Upper lobe of left lung (tissue), 6 donors: ENCODE data around the gene CADM1. TPM values are rescaled to one million over a fixed set of nuclear protein-coding genes. Genes with fewer than 3 reads are reported as not detected.

Experiments used
- ATAC-seq, 2 donors: fragments of 200-7000 bp; cut with Tn5 transposase; one replicate each; pipeline ENCODE4 v1.9.1; 2022; ENCODE audit warnings: mild to moderate bottlenecking in 2 of 2, moderate library complexity in 2 of 2; ENCODE audit not compliant: low FRiP score in 2 of 2
- DNase-seq, 2 donors: peaks; one replicate each; pipeline ENCODE4 v3.0.0-alpha.2; 2019 to 2020
- H3K27ac ChIP-seq, 4 donors: fragments of 200-600 bp; sonication (generic); one replicate each; pipeline ENCODE4 v1.5.1; 2016 to 2019
- H3K27me3 ChIP-seq, 4 donors: fragments of 200-600 bp; sonication (generic); one replicate each; pipeline ENCODE4 v1.5.1; 2017 to 2019
- H3K36me3 ChIP-seq, 4 donors: fragments of 200-600 bp; sonication (generic); one replicate each; pipeline ENCODE4 v1.5.1; 2016 to 2019
- H3K4me1 ChIP-seq, 4 donors: fragments of 200-600 bp; sonication (generic); one replicate each; pipeline ENCODE4 v1.5.1; 2018 to 2019
- H3K4me3 ChIP-seq, 4 donors: fragments of 200-600 bp; sonication (generic); one replicate each; pipeline ENCODE4 v1.5.1; 2017 to 2019; ENCODE audit warnings: mild to moderate bottlenecking in 2 of 4, moderate library complexity in 1 of 4
- H3K9me3 ChIP-seq, 4 donors: fragments of 200-600 bp; sonication (generic); one replicate each; pipeline ENCODE4 v1.5.1; 2018 to 2019
- CTCF ChIP-seq, 6 experiments: fragments of 450-650 bp in 4 of 6; fragments of 200-600 bp in 2 of 6; sonication (generic) in 2 of 6; IDR thresholded peaks; one replicate each; pipeline ENCODE4 v1.5.1; 2016 to 2019; ENCODE audit warnings: antibody characterized with exemption in 6 of 6
- EP300 ChIP-seq, 4 donors: sonication (generic); formaldehyde crosslinking; IDR thresholded peaks; one replicate each; pipeline ENCODE4 v1.5.1; 2017; ENCODE audit warnings: antibody characterized with exemption in 4 of 4, control low read depth in 2 of 4
- POLR2A ChIP-seq, 4 donors: fragments of 450-650 bp; IDR thresholded peaks; one replicate each; pipeline ENCODE4 v1.5.1; 2016 to 2017; ENCODE audit warnings: antibody characterized with exemption in 4 of 4, mild to moderate bottlenecking in 2 of 4
- POLR2AphosphoS5 ChIP-seq, 2 donors: sonication (generic); formaldehyde crosslinking; IDR thresholded peaks; one replicate each; pipeline ENCODE4 v1.5.1; 2017; ENCODE audit warnings: antibody characterized with exemption in 2 of 2
- WGBS, 2 donors: methylation state at CpG; one replicate each; pipeline ENCODE4 v1.1.5; 2017 to 2018; 5-methylcytosine and 5-hydroxymethylcytosine counted together
- total RNA-seq, 6 donors: library from RNA; depleted of rRNA in 4 of 6; stranded (reverse); fragments of >200 nt in 4 of 6; gene quantifications; one replicate each; pipeline versions ENCODE4 v1.1.0 to v1.2.1, GENCODE V29; 2016 to 2021
- donor health status: DM: no; HTN: no; CAD: no; lungs with moderate emphysema.
- donor health status: DM: no; HTN: yes; CAD: no; lungs with severe emphysema.

The CADM1 gene
- total RNA-seq, 6 donors from 2014 or later, result 69.9 to 212 (median 125) TPM

- no peaks in the 10 kb centered on the region for H3K27me3 ChIP-seq
- H3K4me1 ChIP-seq, result no peaks in the 10 kb centered on the region
- H3K27ac ChIP-seq, result no peak overlapping the region
- DNase-seq (no peak), ATAC-seq (no peak)
- WGBS, 2 donors, result 87 to 88% methylated on average over 6 of the region's 6 CpGs
- no peak overlapping the region for H3K4me3 ChIP-seq
- no peaks in the 10 kb centered on the region for H3K36me3 ChIP-seq
- TF ChIP-seq POLR2AphosphoS5 (IDR thresholded peaks at IDR 0.05) (no peak), CTCF (IDR thresholded peaks at IDR 0.05) (no peak), POLR2A (IDR thresholded peaks at IDR 0.05) (no peak), EP300 (IDR thresholded peaks at IDR 0.05) (no peak)
- H3K9me3 ChIP-seq, result no peaks in the 10 kb centered on the region
These were observed 199.3 kb downstream of the CADM1 start for GRCh38 chr11:115304774-115305472.

DNA sequence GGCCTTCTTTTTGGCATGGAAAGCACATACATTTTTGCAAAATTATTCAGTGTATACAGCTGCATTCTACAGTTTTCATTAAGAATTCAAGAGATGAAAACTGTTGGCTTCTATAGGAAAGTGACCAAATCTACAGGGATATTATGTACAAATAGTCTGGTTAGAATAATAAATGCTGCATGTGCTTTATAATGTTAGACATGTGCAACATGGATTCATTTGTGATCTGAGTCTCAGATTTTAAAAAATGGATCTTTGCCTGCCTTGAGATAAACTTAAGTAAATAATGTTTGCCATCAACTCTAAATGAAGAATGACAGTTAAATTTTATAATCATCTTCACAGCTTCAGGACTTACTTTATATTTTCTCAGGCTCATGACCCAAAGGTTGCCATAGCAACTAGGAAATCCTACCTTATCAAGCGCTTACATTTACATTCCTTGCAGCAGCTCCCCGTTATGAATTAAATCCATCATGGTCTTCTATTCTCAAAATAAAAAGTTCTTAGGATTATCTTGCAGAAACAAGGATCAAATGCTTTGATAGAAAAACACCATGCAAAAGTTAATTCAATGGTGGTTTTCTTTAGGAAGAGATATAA is 200.2 kb downstream of the CADM1 start:
- ATAC-seq (no peak), DNase-seq (no peak)
- Histone ChIP-seq H3K36me3 (no peaks in the 10 kb centered on the region), H3K9me3 (no peaks in the 10 kb centered on the region), H3K27me3 (no peaks in the 10 kb centered on the region), H3K4me1 (no peaks in the 10 kb centered on the region), H3K27ac (no peak overlapping the region), H3K4me3 (no peak overlapping the region)
- TF ChIP-seq CTCF (IDR thresholded peaks at IDR 0.05), result no peak
- TF ChIP-seq POLR2A (IDR thresholded peaks at IDR 0.05), result no peak
- no peak for TF ChIP-seq EP300 (IDR thresholded peaks at IDR 0.05)
- 77 to 86% methylated on average over 2 of the region's 2 CpGs for WGBS, 2 donors

- TF ChIP-seq POLR2A (IDR thresholded peaks at IDR 0.05) (no peak), CTCF (IDR thresholded peaks at IDR 0.05) (no peak), POLR2AphosphoS5 (IDR thresholded peaks at IDR 0.05) (no peak), EP300 (IDR thresholded peaks at IDR 0.05) (no peak)
- no peaks in the 10 kb centered on the region for H3K36me3 ChIP-seq
- DNase-seq (no peak), ATAC-seq (no peak)
- WGBS, 2 donors, result 72 to 76% methylated on average over 5 of the region's 5 CpGs
- H3K27me3 ChIP-seq, result no peaks in the 10 kb centered on the region
- no peak overlapping the region for H3K4me3 ChIP-seq
- H3K9me3 ChIP-seq, result no peaks in the 10 kb centered on the region
- no peak overlapping the region for H3K27ac ChIP-seq
- H3K4me1 ChIP-seq, result no peaks in the 10 kb centered on the region
These were observed 201.1 kb downstream of the CADM1 start for GRCh38 chr11:115302946-115303703.

GRCh38 chr11:115300660-115301428 is 203.4 kb downstream of the CADM1 start:
- Histone ChIP-seq H3K4me3 (no peak overlapping the region), H3K27me3 (no peaks in the 10 kb centered on the region), H3K36me3 (no peaks in the 10 kb centered on the region), H3K9me3 (no peaks in the 10 kb centered on the region), H3K27ac (no peak overlapping the region), H3K4me1 (no peaks in the 10 kb centered on the region)
- TF ChIP-seq CTCF (IDR thresholded peaks at IDR 0.05), result no peak
- no peak for TF ChIP-seq POLR2A (IDR thresholded peaks at IDR 0.05)
- TF ChIP-seq POLR2AphosphoS5 (IDR thresholded peaks at IDR 0.05), result no peak
- no peak for TF ChIP-seq EP300 (IDR thresholded peaks at IDR 0.05)
- no peak for ATAC-seq
- no peak for DNase-seq
- 86 to 90% methylated on average over 5 of the region's 5 CpGs for WGBS, 2 donors
